Natural killer cell treated with Interleukin-12 subunit alpha and Interleukin-12 subunit beta and Interleukin-15 and Interleukin-18, amount 100 ng/mL, for 72 hours (primary cell): ENCODE results near the gene ACSF3. TPM values are rescaled to one million over a fixed set of nuclear protein-coding genes. Genes with fewer than 3 reads are reported as not detected.
A peak's percentile ranks its signal among the peaks of the same experiment; 100 is the strongest.

Source experiments
- ATAC-seq, 2 donors: fragments of 150-1000 bp; cut with Tn5 transposase in 1 of 2; sonication (Bioruptor Pico), chemical (Tn5 transposase) in 1 of 2; 2 replicates each; pipeline ENCODE4 v1.10.0; 2021
- DNase-seq: peaks from one replicate; pipeline ENCODE4 v3.0.0; 2022; ENCODE audit warnings: low spot score
- H3K27ac Mint-ChIP-seq, 2 donors: 1 replicate in 1 of 2; 2 replicates in 1 of 2; pipeline ENCODE4 v1.8.0; 2022; ENCODE audit warnings: mixed read lengths in 2 of 2, mild to moderate bottlenecking in 1 of 2, moderate library complexity in 1 of 2
- H3K27me3 Mint-ChIP-seq, 2 donors: 1 replicate in 1 of 2; 2 replicates in 1 of 2; pipeline ENCODE4 v1.8.0; 2022; ENCODE audit warnings: mixed read lengths in 2 of 2
- H3K36me3 Mint-ChIP-seq: one replicate; pipeline ENCODE4 v1.8.0; 2022; ENCODE audit warnings: mixed read lengths
- H3K4me1 Mint-ChIP-seq, 2 donors: 1 replicate in 1 of 2; 2 replicates in 1 of 2; pipeline ENCODE4 v1.8.0; 2022; ENCODE audit warnings: low read depth in 2 of 2, mixed read lengths in 2 of 2, mild to moderate bottlenecking in 1 of 2
- H3K4me3 Mint-ChIP-seq: one replicate; pipeline ENCODE4 v1.8.0; 2022; ENCODE audit warnings: mixed read lengths
- H3K9me3 Mint-ChIP-seq: 2 replicates; pipeline ENCODE4 v1.8.0; 2022; ENCODE audit warnings: mixed read lengths
- total RNA-seq, 2 donors: library from RNA; stranded (reverse); gene quantifications; one replicate each; pipeline ENCODE4 v1.2.3, GENCODE V29; 2022

The ACSF3 gene
- total RNA-seq: 100 to 1,000 TPM in 1 of 2 donors, 10 to 100 TPM in 1; 52.3 to 125 TPM

DNA sequence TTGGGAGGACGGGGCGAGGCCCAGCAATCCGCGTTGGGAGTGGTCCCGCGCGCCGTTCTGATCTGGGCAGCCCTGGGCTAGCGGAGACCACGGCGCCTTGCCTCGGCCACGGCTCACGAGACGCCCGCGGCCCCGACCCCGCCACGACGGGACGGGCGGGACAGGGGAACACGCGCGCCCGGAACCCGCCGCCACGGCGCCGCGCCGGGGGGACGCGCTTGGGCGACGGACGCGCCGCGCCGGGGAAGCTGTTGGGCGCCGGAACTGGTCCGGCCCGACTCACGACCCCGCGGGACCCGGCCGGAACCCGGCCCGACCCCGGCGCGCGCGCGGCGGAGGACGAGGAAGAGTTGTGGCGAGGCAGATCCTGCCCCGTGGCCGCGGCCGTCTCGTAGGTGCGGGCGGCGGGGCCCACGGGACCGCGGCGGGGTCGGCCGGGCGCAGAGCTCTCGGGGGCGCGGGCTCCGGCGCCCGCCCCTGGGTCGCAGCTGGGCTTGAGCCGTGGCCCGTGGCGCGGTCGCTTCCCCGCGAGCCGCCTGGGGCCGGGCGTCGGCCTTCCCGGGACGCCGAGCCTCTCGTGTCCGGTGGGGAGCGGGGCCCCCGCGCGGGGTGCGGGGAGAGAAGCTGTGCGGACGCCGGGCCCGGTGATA, at the start of gene ACSF3:
Gene ACSF3 (plus strand): TSS at position 251 of the 650 bp plus-strand sequence. CDS start 6,830 bp downstream, outside the sequence.
- H3K27me3 Mint-ChIP-seq: peaks cover 12 to 18% of the 10 kb centered on the region in 2 donors
- no peaks in the 10 kb centered on the region for H3K36me3 Mint-ChIP-seq
- H3K4me3 Mint-ChIP-seq: peak within 1 kb of the TSS; percentile 94
- DNase-seq (peak; percentile 83), ATAC-seq (peak; percentile 67 to 91)
- peaks cover 48 to 54% of the 10 kb centered on the region in 2 donors for H3K4me1 Mint-ChIP-seq
- no peaks in the 10 kb centered on the region for H3K9me3 Mint-ChIP-seq
- peak within 1 kb of the TSS; percentile 92 to 93 for H3K27ac Mint-ChIP-seq

GRCh38 chr16:89044418-89045180, 49.1 kb upstream of the ACSF3 start:
- ATAC-seq (no peak), DNase-seq (peak; percentile 39)
- Mint-ChIP-seq H3K27me3 (peaks cover 0 to 7% of the 10 kb centered on the region in 2 donors), H3K27ac (no peak overlapping the region), H3K9me3 (peaks cover 4% of the 10 kb centered on the region), H3K4me1 (peaks cover 0 to 10% of the 10 kb centered on the region in 2 donors), H3K36me3 (no peaks in the 10 kb centered on the region), H3K4me3 (no peak overlapping the region)

DNA sequence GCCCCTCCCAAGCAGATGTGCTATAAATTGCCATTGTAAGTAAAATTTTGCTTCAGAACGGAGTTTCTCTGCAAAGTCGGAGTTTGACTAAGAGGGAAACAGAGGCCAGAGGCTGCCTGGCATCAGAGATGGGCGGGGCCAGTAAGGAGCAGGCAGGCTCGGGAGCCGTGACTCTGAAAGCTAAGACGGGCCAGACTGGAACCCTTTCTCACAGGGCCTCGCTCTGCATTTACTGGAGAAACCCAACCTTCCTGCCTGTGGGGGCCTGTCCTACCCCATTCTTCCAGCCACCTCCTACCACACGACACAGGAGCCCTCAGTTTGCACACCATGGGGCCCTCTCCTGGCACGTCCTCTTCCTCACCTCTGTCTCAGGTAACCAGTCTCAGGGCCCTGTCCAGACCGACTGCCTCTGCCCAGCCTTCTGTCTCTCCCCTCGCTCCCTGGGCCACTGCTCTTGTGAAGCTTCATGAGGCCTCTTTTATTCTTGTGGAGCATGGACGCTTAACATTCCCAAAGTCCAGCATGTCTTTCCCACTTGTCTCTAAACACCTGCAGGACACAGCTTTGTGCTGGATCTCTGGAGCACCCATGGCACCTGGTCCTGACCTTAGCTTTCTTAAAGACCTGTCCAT, 48.4 kb upstream of the ACSF3 start:
- ATAC-seq: no peak
- peaks cover 0 to 7% of the 10 kb centered on the region in 2 donors for H3K27me3 Mint-ChIP-seq
- DNase-seq: peak; percentile 28

DNA sequence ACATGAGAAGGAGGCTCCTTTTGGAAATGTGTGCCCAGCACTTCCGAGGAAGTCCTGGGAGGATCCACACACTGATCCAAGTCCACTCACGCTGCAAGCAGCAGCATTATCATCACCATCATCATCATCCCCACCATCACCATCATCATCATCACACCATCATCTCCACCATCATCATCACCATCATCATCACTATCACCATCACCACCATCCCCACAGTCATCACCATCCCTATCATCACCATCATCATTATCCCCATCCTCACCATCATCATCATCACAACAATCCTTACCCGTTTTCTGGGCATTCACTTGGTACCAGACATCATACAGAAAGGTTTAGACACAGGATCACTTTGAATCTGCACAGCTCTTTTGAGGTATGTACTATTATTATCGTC, 47.8 kb upstream of the ACSF3 start:
- ATAC-seq (no peak), DNase-seq (no peak)
- Mint-ChIP-seq H3K4me1 (peaks cover 0 to 10% of the 10 kb centered on the region in 2 donors), H3K4me3 (peak overlapping the region; percentile 2), H3K36me3 (no peaks in the 10 kb centered on the region), H3K9me3 (peaks cover 4% of the 10 kb centered on the region), H3K27ac (no peak overlapping the region), H3K27me3 (peaks cover 0 to 7% of the 10 kb centered on the region in 2 donors)

More for the DNA sequence above, 48.4 kb upstream of the ACSF3 start:
- no peak overlapping the region for H3K4me3 Mint-ChIP-seq
- H3K27ac Mint-ChIP-seq: no peak overlapping the region
- peaks cover 4% of the 10 kb centered on the region for H3K9me3 Mint-ChIP-seq
- H3K36me3 Mint-ChIP-seq: no peaks in the 10 kb centered on the region
- H3K4me1 Mint-ChIP-seq: peaks cover 0 to 10% of the 10 kb centered on the region in 2 donors

DNA sequence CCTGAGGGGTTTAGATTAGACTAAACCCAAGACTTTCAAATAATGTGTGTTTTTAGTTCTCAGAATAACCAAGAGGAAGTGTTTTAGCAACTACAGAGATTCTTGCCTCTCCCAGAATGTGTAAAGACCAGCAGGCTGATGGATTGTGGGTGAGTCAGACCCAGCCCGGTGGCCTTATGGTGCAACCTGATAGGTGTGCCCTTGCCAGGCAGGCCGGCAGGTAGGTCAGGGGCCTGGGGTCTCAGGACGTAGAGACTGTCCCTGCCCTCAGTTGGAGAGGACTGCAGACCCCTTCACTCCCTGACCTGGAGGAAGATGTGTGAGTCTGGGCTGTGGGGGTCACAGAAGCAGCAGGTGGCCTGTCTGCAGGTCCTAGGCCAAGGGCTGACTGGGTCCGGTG, 47.2 kb upstream of the ACSF3 start:
- ATAC-seq (no peak), DNase-seq (peak; percentile 55)
- H3K4me3 Mint-ChIP-seq: no peak overlapping the region
- peaks cover 4% of the 10 kb centered on the region for H3K9me3 Mint-ChIP-seq
- H3K36me3 Mint-ChIP-seq: no peaks in the 10 kb centered on the region
- no peak overlapping the region for H3K27ac Mint-ChIP-seq
- H3K4me1 Mint-ChIP-seq: peaks cover 0 to 10% of the 10 kb centered on the region in 2 donors
- H3K27me3 Mint-ChIP-seq: peaks cover 0 to 7% of the 10 kb centered on the region in 2 donors

- no peaks in the 10 kb centered on the region for H3K36me3 Mint-ChIP-seq
- H3K9me3 Mint-ChIP-seq: peaks cover 4% of the 10 kb centered on the region
- peaks cover 0 to 10% of the 10 kb centered on the region in 2 donors for H3K4me1 Mint-ChIP-seq
- no peak overlapping the region for H3K4me3 Mint-ChIP-seq
- peaks cover 0 to 7% of the 10 kb centered on the region in 2 donors for H3K27me3 Mint-ChIP-seq
- no peak overlapping the region for H3K27ac Mint-ChIP-seq
- ATAC-seq (no peak), DNase-seq (peak; percentile 20)
Observed at GRCh38 chr16:89047331-89048089, 46.1 kb upstream of the ACSF3 start.

GRCh38 chr16:89048090-89048725, 45.4 kb upstream of the ACSF3 start:
- Mint-ChIP-seq H3K4me1 (peaks cover 2 to 10% of the 10 kb centered on the region in 2 donors), H3K27ac (no peak overlapping the region), H3K9me3 (peaks cover 4% of the 10 kb centered on the region), H3K36me3 (no peaks in the 10 kb centered on the region), H3K27me3 (peaks cover 0 to 9% of the 10 kb centered on the region in 2 donors), H3K4me3 (no peak overlapping the region)
- peak; percentile 57 for DNase-seq
- ATAC-seq: no peak

GRCh38 chr16:89048871-89049422, 44.7 kb upstream of the ACSF3 start:
- DNase-seq (peak; percentile 56), ATAC-seq (no peak)
- peaks cover 5 to 10% of the 10 kb centered on the region in 2 donors for H3K4me1 Mint-ChIP-seq
- H3K9me3 Mint-ChIP-seq: peaks cover 4% of the 10 kb centered on the region
- no peaks in the 10 kb centered on the region for H3K36me3 Mint-ChIP-seq
- H3K27ac Mint-ChIP-seq: peak overlapping the region in 1 of 2 donors; percentile 54
- H3K27me3 Mint-ChIP-seq: peaks cover 0 to 9% of the 10 kb centered on the region in 2 donors
- no peak overlapping the region for H3K4me3 Mint-ChIP-seq

DNA sequence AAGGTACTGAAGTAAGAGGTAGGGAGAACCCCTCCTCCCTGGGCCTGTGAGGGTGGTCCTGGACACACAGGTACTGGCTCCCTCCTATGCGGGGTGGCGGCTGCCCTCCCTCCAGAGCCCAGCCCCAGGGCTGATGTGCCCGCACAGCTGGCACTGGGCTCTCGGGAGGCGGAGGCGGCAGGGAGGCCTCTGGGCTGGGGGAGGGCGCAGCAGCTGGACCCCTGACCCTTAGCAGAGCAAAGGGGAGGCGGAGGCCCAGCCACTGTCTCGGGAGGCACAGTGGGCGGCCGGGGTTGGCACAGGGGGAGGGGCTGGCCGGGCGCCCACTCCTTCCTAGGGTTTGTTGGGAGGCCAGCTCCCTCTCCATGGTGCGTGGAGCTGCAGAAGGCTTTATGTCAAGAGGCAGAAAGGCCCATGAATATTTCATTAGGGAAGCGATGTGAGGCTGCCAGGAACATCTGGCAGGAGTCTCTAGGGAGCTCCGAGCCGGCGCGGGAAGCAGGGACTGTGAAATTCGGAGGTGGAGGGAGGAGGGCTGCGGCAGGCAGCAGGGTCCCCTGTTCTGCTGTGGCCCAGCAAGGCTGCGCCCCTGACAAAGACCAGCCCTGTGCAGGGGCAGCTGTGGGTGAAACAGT, 44.1 kb upstream of the ACSF3 start:
- H3K27ac Mint-ChIP-seq: peak overlapping the region in 1 of 2 donors; percentile 54

GRCh38 chr16:89050119-89050867, 43.4 kb upstream of the ACSF3 start:
- DNase-seq (peak; percentile 53), ATAC-seq (no peak)
- H3K36me3 Mint-ChIP-seq: no peaks in the 10 kb centered on the region
- H3K27ac Mint-ChIP-seq: no peak overlapping the region
- peaks cover 0 to 9% of the 10 kb centered on the region in 2 donors for H3K27me3 Mint-ChIP-seq
- no peak overlapping the region for H3K4me3 Mint-ChIP-seq
- H3K4me1 Mint-ChIP-seq: peaks cover 5 to 10% of the 10 kb centered on the region in 2 donors
- peaks cover 4% of the 10 kb centered on the region for H3K9me3 Mint-ChIP-seq

More for the DNA sequence above, 44.1 kb upstream of the ACSF3 start:
- H3K9me3 Mint-ChIP-seq: peaks cover 4% of the 10 kb centered on the region
- no peak overlapping the region for H3K4me3 Mint-ChIP-seq
- no peak for ATAC-seq
- H3K4me1 Mint-ChIP-seq: peaks cover 5 to 10% of the 10 kb centered on the region in 2 donors
- peak; percentile 45 for DNase-seq
- H3K27me3 Mint-ChIP-seq: peaks cover 0 to 9% of the 10 kb centered on the region in 2 donors
- no peaks in the 10 kb centered on the region for H3K36me3 Mint-ChIP-seq

DNA sequence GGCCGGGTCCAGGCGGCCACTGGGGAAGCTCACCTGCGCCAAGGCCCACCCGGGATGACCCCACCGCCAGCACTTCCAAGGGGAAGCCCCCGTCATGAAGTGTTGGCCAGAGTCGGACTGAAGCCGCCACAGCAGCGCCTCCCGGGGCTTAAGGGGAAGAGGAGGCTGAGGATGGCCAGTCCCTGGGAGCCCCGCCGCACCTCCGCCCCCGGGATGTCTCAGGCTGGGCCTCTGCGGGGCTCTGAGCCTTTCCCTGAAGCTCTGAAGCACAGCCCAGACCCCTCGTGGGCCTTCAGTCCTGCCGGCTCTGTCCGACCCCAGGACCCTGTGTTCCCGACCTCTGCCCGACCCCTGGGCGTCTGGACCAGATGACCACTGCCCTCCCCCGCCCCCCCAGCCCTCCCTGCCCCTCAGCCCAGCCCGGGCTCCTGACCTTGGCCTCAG, 42.8 kb upstream of the ACSF3 start:
- Mint-ChIP-seq H3K9me3 (peaks cover 2% of the 10 kb centered on the region), H3K4me3 (no peak overlapping the region)
- peak; percentile 45 for DNase-seq

More for the DNA sequence above, 42.8 kb upstream of the ACSF3 start:
- Mint-ChIP-seq H3K36me3 (no peaks in the 10 kb centered on the region), H3K27ac (no peak overlapping the region), H3K27me3 (peaks cover 0 to 9% of the 10 kb centered on the region in 2 donors), H3K4me1 (peaks cover 5 to 8% of the 10 kb centered on the region in 2 donors)
- no peak for ATAC-seq
